ENCODE measurements around the gene WNT7B.

GRCh38 chr22:46017166-46017565 is 40.2 kb upstream of the WNT7B start:
- TF ChIP-seq EGR1 (IDR thresholded peaks at IDR 0.05; ENCODE audit: borderline replicate concordance, low read depth, low read length) = no peak
- TF ChIP-seq CHD2 (IDR thresholded peaks at IDR 0.05; ENCODE audit: low read length) = no peak
- no peak for TF ChIP-seq EZH2 (IDR thresholded peaks at IDR 0.05; ENCODE audit: low read depth, low read length, severe bottlenecking)
- no peak for TF ChIP-seq POLR2A (IDR thresholded peaks at IDR 0.05; ENCODE audit: control extremely low read depth in 1 of 2, low read depth in 2 of 2, low read length in 2 of 2)
- TF ChIP-seq, protein P1, sequence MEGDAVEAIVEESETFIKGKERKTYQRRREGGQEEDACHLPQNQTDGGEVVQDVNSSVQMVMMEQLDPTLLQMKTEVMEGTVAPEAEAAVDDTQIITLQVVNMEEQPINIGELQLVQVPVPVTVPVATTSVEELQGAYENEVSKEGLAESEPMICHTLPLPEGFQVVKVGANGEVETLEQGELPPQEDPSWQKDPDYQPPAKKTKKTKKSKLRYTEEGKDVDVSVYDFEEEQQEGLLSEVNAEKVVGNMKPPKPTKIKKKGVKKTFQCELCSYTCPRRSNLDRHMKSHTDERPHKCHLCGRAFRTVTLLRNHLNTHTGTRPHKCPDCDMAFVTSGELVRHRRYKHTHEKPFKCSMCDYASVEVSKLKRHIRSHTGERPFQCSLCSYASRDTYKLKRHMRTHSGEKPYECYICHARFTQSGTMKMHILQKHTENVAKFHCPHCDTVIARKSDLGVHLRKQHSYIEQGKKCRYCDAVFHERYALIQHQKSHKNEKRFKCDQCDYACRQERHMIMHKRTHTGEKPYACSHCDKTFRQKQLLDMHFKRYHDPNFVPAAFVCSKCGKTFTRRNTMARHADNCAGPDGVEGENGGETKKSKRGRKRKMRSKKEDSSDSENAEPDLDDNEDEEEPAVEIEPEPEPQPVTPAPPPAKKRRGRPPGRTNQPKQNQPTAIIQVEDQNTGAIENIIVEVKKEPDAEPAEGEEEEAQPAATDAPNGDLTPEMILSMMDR (IDR thresholded peaks at IDR 0.05; ENCODE audit: control extremely low read depth in 1 of 3, insufficient read depth in 1 of 3, low read depth in 1 of 3, low read length in 3 of 3) = no peak
- TF ChIP-seq, protein P2, sequence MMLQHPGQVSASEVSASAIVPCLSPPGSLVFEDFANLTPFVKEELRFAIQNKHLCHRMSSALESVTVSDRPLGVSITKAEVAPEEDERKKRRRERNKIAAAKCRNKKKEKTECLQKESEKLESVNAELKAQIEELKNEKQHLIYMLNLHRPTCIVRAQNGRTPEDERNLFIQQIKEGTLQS (IDR thresholded peaks at IDR 0.05; ENCODE audit: insufficient read depth, low read depth, low read length) = no peak
- no peak for TF ChIP-seq TBP (IDR thresholded peaks at IDR 0.05; ENCODE audit: low read depth, low read length)
- no peak for TF ChIP-seq GABPA (IDR thresholded peaks at IDR 0.05; ENCODE audit: borderline replicate concordance, insufficient read depth, low read length)
- TF ChIP-seq ASH2L (IDR thresholded peaks at IDR 0.05; ENCODE audit: low read length) = no peak
- TF ChIP-seq POLR2AphosphoS5 (IDR thresholded peaks at IDR 0.05; ENCODE audit: low read depth, low read length) = no peak
